ENCODE measurements around the gene RILPL1.
"Not testable (repeated sequence)": the region's sequence is repeated elsewhere in the genome, so short reads cannot be mapped to it uniquely, and the experiment has no call there.

GRCh38 chr12:123514582-123515221, 18.8 kb downstream of the RILPL1 start:
- not testable (repeated sequence) for TF ChIP-seq CTCF (optimal IDR thresholded peaks at IDR 0.05 in 1 of 3, IDR thresholded peaks at IDR 0.05 in 1 of 3, conservative IDR thresholded peaks at IDR 0.05 in 1 of 3; ENCODE audit: extremely low read depth in 1 of 3, insufficient read depth in 2 of 3, low read length in 3 of 3); EZH2 (IDR thresholded peaks at IDR 0.05; ENCODE audit: low read length)
